HL-60 (cell line): ENCODE measurements around the gene ISG20L2.

Experiments used
- GABPA ChIP-seq: IDR thresholded peaks from 2 replicates; pipeline ENCODE4 v1.6.1; 2012; ENCODE audit warnings: low read depth
- POLR2AphosphoS5 ChIP-seq: IDR thresholded peaks from 2 replicates; pipeline ENCODE4 v1.6.1; 2012; ENCODE audit warnings: low read depth
- SPI1 ChIP-seq: IDR thresholded peaks from 2 replicates; pipeline ENCODE4 v1.6.1; 2012; ENCODE audit warnings: low read depth, mild to moderate bottlenecking, borderline replicate concordance
- TF ChIP-seq, protein P1 (sequence below): IDR thresholded peaks from one replicate; pipeline ENCODE4 v1.5.1; 2011; ENCODE audit warnings: low read length, control low read depth, inconsistent platforms; ENCODE audit not compliant: insufficient read depth

DNA sequence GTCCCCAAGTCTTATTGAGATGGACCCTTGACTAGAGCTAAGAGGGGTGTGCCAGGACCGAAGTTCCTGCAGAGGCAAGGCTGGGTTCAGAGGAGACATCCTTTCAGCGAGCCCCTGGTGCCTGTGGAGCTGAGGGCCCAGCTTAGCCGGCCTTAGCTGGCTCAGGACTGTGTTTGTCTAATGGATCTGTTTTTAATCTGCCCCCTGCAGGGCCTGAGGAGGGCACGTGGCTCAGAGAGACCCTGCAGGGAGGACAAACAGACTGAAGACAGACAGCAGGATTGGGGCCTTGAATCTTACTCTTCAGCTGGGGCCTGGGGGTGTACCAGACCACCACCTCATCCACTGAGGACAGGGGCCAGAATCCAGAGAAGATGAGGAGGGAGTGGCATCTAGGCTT is 24.8 kb downstream of the ISG20L2 start:
- TF ChIP-seq POLR2AphosphoS5 (no peak), GABPA (no peak), SPI1 (no peak)
- TF ChIP-seq, protein P1, sequence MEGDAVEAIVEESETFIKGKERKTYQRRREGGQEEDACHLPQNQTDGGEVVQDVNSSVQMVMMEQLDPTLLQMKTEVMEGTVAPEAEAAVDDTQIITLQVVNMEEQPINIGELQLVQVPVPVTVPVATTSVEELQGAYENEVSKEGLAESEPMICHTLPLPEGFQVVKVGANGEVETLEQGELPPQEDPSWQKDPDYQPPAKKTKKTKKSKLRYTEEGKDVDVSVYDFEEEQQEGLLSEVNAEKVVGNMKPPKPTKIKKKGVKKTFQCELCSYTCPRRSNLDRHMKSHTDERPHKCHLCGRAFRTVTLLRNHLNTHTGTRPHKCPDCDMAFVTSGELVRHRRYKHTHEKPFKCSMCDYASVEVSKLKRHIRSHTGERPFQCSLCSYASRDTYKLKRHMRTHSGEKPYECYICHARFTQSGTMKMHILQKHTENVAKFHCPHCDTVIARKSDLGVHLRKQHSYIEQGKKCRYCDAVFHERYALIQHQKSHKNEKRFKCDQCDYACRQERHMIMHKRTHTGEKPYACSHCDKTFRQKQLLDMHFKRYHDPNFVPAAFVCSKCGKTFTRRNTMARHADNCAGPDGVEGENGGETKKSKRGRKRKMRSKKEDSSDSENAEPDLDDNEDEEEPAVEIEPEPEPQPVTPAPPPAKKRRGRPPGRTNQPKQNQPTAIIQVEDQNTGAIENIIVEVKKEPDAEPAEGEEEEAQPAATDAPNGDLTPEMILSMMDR, result no peak
